ENCODE data around the gene MS4A5. TPM values are rescaled to one million over a fixed set of nuclear protein-coding genes. Genes with fewer than 3 reads are reported as not detected.
"Not testable (repeated sequence)": the region's sequence is repeated elsewhere in the genome, so short reads cannot be mapped to it uniquely, and the experiment has no call there.

MS4A5 gene
- total RNA-seq, 8 experiments from 2014 or later = not detected

DNA sequence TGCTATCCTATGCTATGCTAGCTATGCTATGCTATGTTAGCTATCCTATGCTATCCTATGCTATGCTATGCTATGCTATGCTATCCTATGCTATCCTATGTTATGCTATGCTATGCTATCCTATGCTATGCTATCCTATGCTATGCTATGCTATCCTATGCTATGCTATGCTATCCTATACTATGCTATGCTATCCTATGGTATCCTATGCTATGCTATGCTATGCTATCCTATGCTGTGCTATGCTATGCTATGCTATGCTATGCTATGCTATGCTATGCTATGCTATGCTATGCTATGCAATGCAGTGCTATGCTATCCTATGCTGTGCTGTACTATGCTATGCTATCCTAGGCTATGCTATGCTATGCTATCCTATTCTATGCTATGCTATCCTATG lies 17.7 kb downstream of the MS4A5 start:
- no peaks in the 10 kb centered on the region for H3K4me1 ChIP-seq (replicated peaks in 1 of 2)
- no peak overlapping the region for H3K4me3 ChIP-seq
- H3K27ac ChIP-seq = no peak overlapping the region
- no peak for ATAC-seq (replicated peaks in 6 of 8)
- in situ Hi-C loops (cut with MboI; ENCODE audit: low pct_unique_long_range_greater_than_20kb in 2 of 9, low sequenced_read_pairs in 9 of 9, unreplicated experiment in 9 of 9) = no loop called here

DNA sequence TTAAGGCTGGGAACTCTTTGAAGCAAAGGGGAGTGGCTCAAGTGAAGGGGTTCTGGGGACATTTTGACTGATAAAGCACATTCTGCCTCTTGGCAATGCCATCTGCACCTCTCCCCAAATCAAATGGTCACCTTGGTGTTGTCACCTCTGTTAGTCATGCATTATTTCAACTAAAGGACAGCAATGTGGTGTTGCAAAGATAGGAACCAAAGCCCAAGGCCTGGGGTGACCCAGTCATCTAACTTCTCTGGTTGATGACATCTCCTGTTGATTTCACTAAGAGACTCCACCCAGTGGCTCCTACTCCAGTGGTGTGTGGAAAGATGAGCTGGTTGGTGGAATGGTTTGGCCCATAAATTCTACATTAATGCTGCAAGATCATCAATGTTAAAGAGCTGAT lies 18.5 kb downstream of the MS4A5 start:
- H3K4me1 ChIP-seq (replicated peaks in 1 of 2) = no peaks in the 10 kb centered on the region
- no peak overlapping the region for H3K27ac ChIP-seq
- H3K4me3 ChIP-seq = no peak overlapping the region
- in situ Hi-C loops (cut with MboI; ENCODE audit: low pct_unique_long_range_greater_than_20kb in 2 of 9, low sequenced_read_pairs in 9 of 9, unreplicated experiment in 9 of 9) = no loop called here
- no peak for ATAC-seq (replicated peaks in 6 of 8)

- H3K27ac ChIP-seq; H3K4me1 ChIP-seq (replicated peaks in 1 of 2); ATAC-seq (replicated peaks in 6 of 8); H3K4me3 ChIP-seq; in situ Hi-C loops (cut with MboI; ENCODE audit: low pct_unique_long_range_greater_than_20kb in 2 of 9, low sequenced_read_pairs in 9 of 9, unreplicated experiment in 9 of 9): not testable (repeated sequence)
- no CpG with 5 or more reads among the region's 32 CpGs for WGBS, 10 experiments
These were observed 21.8 kb downstream of the MS4A5 start for GRCh38 chr11:60451185-60451584.

GRCh38 chr11:60454212-60454611 lies 24.8 kb downstream of the MS4A5 start:
- in situ Hi-C loops (cut with MboI; ENCODE audit: low pct_unique_long_range_greater_than_20kb in 2 of 9, low sequenced_read_pairs in 9 of 9, unreplicated experiment in 9 of 9) = no loop called here
- ATAC-seq (replicated peaks in 6 of 8) = no peak
- H3K4me1 ChIP-seq (replicated peaks in 1 of 2) = no peaks in the 10 kb centered on the region
- no peak overlapping the region for H3K4me3 ChIP-seq
- H3K27ac ChIP-seq = no peak overlapping the region

DNA sequence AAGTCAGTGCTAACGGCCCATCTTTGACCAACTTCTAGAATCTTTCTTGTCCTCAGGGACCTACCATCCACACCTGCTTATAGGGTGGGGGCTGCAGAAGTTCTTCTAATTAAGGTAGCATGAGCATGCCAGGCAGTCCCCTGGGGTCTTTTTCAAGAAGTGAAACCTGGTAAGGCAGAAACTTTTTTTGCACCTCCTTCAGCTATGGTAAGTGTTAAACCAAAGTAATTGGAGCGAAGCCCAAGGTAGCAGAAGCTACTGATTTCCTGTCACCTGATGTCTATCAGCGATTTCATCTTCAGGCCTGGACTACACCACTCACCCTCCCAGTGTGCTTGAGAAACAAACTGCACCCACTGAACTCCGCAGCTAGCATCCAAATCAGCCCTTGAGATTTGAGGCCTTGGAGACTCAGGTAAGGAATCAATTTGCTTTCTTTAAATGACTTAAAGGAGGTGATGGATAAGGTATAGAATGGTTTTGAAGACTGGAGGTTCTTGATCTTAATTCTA lies 26.2 kb downstream of the MS4A5 start, which contains the start of gene MS4A1:
TSS of gene MS4A1 (plus strand) at position 317 of the 512 bp plus-strand sequence. CDS start 6,528 bp downstream, outside the sequence.
- Histone ChIP-seq H3K27ac (no peak within 1 kb of the TSS), H3K4me1 (replicated peaks in 1 of 2) (no peaks in the 10 kb centered on the region), H3K4me3 (no peak within 1 kb of the TSS)
- WGBS, 10 experiments = 0 to 100% (median 69%) methylated on average over 1 to 4 of the region's 4 CpGs; no CpG with 5 or more reads in 2 of the 10 experiments
- no peak for ATAC-seq (replicated peaks in 6 of 8)
- in situ Hi-C loops (cut with MboI; ENCODE audit: low pct_unique_long_range_greater_than_20kb in 2 of 9, low sequenced_read_pairs in 9 of 9, unreplicated experiment in 9 of 9) = no loop called here

DNA sequence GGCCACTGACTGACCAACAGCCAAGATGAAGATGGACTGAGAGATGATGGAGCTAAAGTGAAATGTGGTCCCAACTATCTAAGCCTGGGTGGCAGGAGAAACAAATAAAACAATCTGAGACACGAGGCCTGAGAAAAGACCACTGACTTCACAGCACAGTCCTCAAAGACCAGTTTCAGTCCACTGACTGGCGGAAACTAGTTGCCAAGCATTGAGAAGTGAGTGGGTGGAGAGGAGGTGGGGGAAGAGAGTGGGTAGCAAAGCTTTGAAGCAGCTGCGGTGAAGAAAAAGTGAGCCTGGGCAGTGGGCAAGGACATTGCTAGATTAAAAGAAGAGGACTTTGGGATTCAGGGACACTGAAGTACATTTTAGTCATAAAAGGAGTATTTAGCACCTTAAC lies 28.2 kb downstream of the MS4A5 start:
- in situ Hi-C loops (cut with MboI; ENCODE audit: low pct_unique_long_range_greater_than_20kb in 2 of 9, low sequenced_read_pairs in 9 of 9, unreplicated experiment in 9 of 9) = no loop called here
- no peak overlapping the region for H3K27ac ChIP-seq
- no peaks in the 10 kb centered on the region for H3K4me1 ChIP-seq (replicated peaks in 1 of 2)
- 0 to 91% (median 35%) methylated on average over 1 to 3 of the region's 3 CpGs; no CpG with 5 or more reads in 3 of the 10 experiments for WGBS, 10 experiments
- no peak overlapping the region for H3K4me3 ChIP-seq
- no peak for ATAC-seq (replicated peaks in 6 of 8)

GRCh38 chr11:60459345-60459744 lies 30.0 kb downstream of the MS4A5 start:
- Histone ChIP-seq H3K27ac (no peak overlapping the region), H3K4me1 (replicated peaks in 1 of 2) (no peaks in the 10 kb centered on the region), H3K4me3 (no peak overlapping the region)
- WGBS, 10 experiments = 22 to 100% (median 85%) methylated on average over 1 of the region's 1 CpG; no CpG with 5 or more reads in 4 of the 10 experiments
- no peak for ATAC-seq (replicated peaks in 6 of 8)
- in situ Hi-C loops (cut with MboI; ENCODE audit: low pct_unique_long_range_greater_than_20kb in 2 of 9, low sequenced_read_pairs in 9 of 9, unreplicated experiment in 9 of 9) = no loop called here

GRCh38 chr11:60468829-60469228 lies 39.5 kb downstream of the MS4A5 start:
- Histone ChIP-seq H3K4me1 (replicated peaks in 1 of 2) (no peaks in the 10 kb centered on the region), H3K27ac (no peak overlapping the region), H3K4me3 (no peak overlapping the region)
- peak in 2 of 8 experiments; percentile 50 to 95 for ATAC-seq (replicated peaks in 6 of 8)
- in situ Hi-C loops (cut with MboI; ENCODE audit: low pct_unique_long_range_greater_than_20kb in 2 of 9, low sequenced_read_pairs in 9 of 9, unreplicated experiment in 9 of 9) = no loop called here
- 0 to 71% (median 51%) methylated on average over 1 to 2 of the region's 2 CpGs; no CpG with 5 or more reads in 1 of the 10 experiments for WGBS, 10 experiments

DNA sequence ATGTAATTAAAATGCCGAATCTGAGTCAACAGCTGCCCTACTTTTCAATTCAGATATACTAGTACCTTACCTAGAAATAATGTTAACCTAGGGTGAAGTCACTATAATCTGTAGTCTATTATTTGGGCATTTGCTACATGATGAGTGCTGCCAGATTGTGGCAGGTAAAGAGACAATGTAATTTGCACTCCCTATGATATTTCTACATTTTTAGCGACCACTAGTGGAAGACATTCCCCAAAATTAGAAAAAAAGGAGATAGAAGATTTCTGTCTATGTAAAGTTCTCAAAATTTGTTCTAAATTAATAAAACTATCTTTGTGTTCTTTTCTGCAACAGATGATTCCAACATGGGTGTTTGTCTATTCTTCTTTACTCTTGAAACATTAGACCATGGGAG lies 40.4 kb downstream of the MS4A5 start:
- in situ Hi-C loops (cut with MboI; ENCODE audit: low pct_unique_long_range_greater_than_20kb in 2 of 9, low sequenced_read_pairs in 9 of 9, unreplicated experiment in 9 of 9) = no loop called here
- 0 to 100% (median 54%) methylated on average over 1 to 2 of the region's 2 CpGs for WGBS, 10 experiments
- no peak for ATAC-seq (replicated peaks in 6 of 8)
- Histone ChIP-seq H3K4me3 (no peak overlapping the region), H3K4me1 (replicated peaks in 1 of 2) (no peaks in the 10 kb centered on the region), H3K27ac (no peak overlapping the region)

DNA sequence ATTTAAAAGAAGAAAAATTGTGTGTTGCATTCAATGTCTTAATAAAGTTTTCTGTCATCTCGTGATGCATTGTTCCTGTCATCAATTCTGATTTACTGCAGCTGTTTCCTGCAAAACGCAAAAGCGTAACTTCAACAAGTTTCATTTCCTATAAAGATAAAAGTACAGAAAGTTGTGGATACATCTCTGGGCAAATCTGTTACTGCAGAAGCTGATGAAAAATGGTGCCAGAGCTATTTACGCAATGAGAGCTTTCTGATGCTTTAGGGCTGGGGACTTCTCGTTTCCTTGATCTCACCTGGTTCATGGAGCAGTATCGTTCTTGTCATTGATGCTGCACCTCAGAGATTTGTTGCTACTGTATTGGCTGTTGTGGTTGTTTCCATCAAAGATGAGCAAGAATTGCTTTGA lies 47.7 kb downstream of the MS4A5 start:
- Histone ChIP-seq H3K4me1 (replicated peaks in 1 of 2) (no peaks in the 10 kb centered on the region), H3K27ac (no peak overlapping the region), H3K4me3 (no peak overlapping the region)
- ATAC-seq (replicated peaks in 6 of 8) = no peak
- WGBS, 10 experiments = 0 to 96% (median 83%) methylated on average over 3 to 6 of the region's 6 CpGs
- in situ Hi-C loops (cut with MboI; ENCODE audit: low pct_unique_long_range_greater_than_20kb in 2 of 9, low sequenced_read_pairs in 9 of 9, unreplicated experiment in 9 of 9) = no loop called here

DNA sequence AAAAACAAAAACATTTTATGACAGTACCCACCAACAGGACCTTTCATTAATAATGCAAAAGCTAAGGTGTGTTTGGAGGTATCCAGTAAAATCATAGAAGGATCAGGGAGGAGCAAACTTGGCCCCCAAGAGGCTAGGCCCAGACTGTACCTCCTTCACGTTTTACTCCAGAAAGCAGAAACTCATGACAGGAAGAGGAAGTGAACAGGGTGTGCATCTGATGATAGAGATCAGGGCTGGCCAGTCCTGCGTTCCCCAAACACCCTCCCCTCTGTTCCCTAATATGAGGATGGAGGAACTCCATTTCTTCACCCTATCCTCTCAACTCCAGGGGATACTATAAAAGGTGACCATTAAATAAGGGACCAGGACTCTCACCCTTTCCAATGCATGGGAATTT lies 53.0 kb downstream of the MS4A5 start:
- no peak overlapping the region for H3K4me3 ChIP-seq
- 0 to 82% (median 40%) methylated on average over 1 to 2 of the region's 2 CpGs; no CpG with 5 or more reads in 5 of the 10 experiments for WGBS, 10 experiments
- H3K27ac ChIP-seq = no peak overlapping the region
- H3K4me1 ChIP-seq (replicated peaks in 1 of 2) = no peaks in the 10 kb centered on the region
- in situ Hi-C loops (cut with MboI; ENCODE audit: low pct_unique_long_range_greater_than_20kb in 2 of 9, low sequenced_read_pairs in 9 of 9, unreplicated experiment in 9 of 9) = loop anchor here in 1 of 9 experiments (10.0 kb wide), 1 partner anchor 118 kb away; no protein-coding TSS in a partner anchor
- no peak for ATAC-seq (replicated peaks in 6 of 8)

GRCh38 chr11:60485987-60486386 lies 56.6 kb downstream of the MS4A5 start:
- no peak overlapping the region for H3K27ac ChIP-seq
- no peak overlapping the region for H3K4me3 ChIP-seq
- ATAC-seq (replicated peaks in 6 of 8) = peak in 2 of 8 experiments; percentile 85 to 99
- in situ Hi-C loops (cut with MboI; ENCODE audit: low pct_unique_long_range_greater_than_20kb in 2 of 9, low sequenced_read_pairs in 9 of 9, unreplicated experiment in 9 of 9) = loop anchor here in 1 of 9 experiments (10.0 kb wide), 1 partner anchor 121 kb away; no protein-coding TSS in a partner anchor
- no peaks in the 10 kb centered on the region for H3K4me1 ChIP-seq (replicated peaks in 1 of 2)
- WGBS, 10 experiments = 0 to 80% (median 55%) methylated on average over 1 to 4 of the region's 5 CpGs; no CpG with 5 or more reads in 1 of the 10 experiments

DNA sequence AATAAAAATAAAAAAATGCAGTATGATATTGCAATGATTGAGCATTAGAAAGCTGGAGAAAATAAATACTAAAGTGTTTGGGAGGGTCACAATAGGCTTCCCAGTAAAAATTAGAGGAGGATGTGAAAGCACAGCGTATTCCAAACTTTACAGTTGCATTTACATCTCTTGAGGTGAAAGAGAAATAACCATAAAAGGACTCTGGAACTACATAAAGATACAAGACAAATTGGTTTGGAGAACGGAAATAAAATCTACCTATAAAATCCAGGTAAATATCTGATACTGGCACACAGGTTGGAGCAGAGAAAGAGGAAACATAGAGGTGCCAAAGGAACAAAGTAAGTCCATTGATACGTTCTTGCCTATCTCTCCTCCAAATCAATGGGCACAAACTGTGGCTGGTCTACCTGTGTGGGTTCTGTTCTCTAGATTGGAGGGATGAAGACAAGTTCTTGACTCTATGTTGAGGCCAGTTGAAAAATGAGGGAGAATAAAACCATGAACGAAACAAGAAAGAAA lies 63.2 kb downstream of the MS4A5 start, which contains the start of gene MS4A12:
TSS of gene MS4A12 (plus strand) at position 291 of the 522 bp plus-strand sequence. CDS start 4,541 bp downstream, outside the sequence.
- WGBS, 10 experiments = 19 to 88% (median 59%) methylated on average over 2 to 4 of the region's 4 CpGs
- in situ Hi-C loops (cut with MboI; ENCODE audit: low pct_unique_long_range_greater_than_20kb in 2 of 9, low sequenced_read_pairs in 9 of 9, unreplicated experiment in 9 of 9) = no loop called here
- no peak for ATAC-seq (replicated peaks in 6 of 8)

DNA sequence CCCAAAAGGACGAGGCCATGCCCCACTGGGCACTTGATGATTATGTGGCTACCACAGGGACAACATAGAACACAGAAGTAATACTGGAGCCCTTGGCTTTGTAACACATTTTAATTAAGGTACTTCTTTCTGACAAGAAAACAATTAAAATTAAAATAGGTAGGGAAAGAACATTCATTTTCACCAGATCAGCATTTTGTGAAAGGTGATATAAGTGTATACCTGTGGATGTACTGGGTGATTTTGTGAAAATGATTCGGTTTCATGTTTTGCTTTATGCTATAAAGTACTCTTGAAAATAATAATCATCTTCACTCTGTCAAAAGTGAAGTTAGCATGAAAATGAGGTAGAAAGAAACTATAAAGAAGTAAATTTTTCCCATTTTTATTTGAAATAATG lies 64.1 kb downstream of the MS4A5 start:
- WGBS, 10 experiments = 14 to 100% (median 57%) methylated on average over 1 to 2 of the region's 2 CpGs; no CpG with 5 or more reads in 2 of the 10 experiments
- in situ Hi-C loops (cut with MboI; ENCODE audit: low pct_unique_long_range_greater_than_20kb in 2 of 9, low sequenced_read_pairs in 9 of 9, unreplicated experiment in 9 of 9) = no loop called here
- no peak for ATAC-seq (replicated peaks in 6 of 8)

More for the DNA sequence above, 63.2 kb downstream of the MS4A5 start, which contains the start of gene MS4A12:
- H3K4me1 ChIP-seq (replicated peaks in 1 of 2) = no peaks in the 10 kb centered on the region
- no peak within 1 kb of the TSS for H3K4me3 ChIP-seq
- H3K27ac ChIP-seq = no peak within 1 kb of the TSS

More for the DNA sequence above, 64.1 kb downstream of the MS4A5 start:
- no peak overlapping the region for H3K27ac ChIP-seq
- no peak overlapping the region for H3K4me3 ChIP-seq
- H3K4me1 ChIP-seq (replicated peaks in 1 of 2) = no peaks in the 10 kb centered on the region

Measured in motor neuron (in vitro differentiated cells).